Lower lobe of right lung (tissue), 2 donors: ENCODE results near the gene TMEM178A. TPM values are rescaled to one million over a fixed set of nuclear protein-coding genes. Genes with fewer than 3 reads are reported as not detected.
A peak's percentile ranks its signal among the peaks of the same experiment; 100 is the strongest.

Experiments
- ATAC-seq, 2 donors: fragments of 200-7000 bp; cut with Tn5 transposase; one replicate each; pipeline ENCODE4 v1.9.1; 2020 to 2022; ENCODE audit warnings: mild to moderate bottlenecking in 2 of 2, moderate library complexity in 2 of 2
- DNase-seq: peaks from one replicate; pipeline ENCODE4 v3.0.0-alpha.2; 2020
- H3K27ac ChIP-seq: fragments of 200-600 bp; one replicate; pipeline ENCODE4 v1.8.0; 2022
- H3K27me3 ChIP-seq: fragments of 200-600 bp; one replicate; pipeline ENCODE4 v1.8.0; 2022; ENCODE audit warnings: low read depth
- H3K36me3 ChIP-seq: fragments of 200-600 bp; one replicate; pipeline ENCODE4 v1.8.0; 2022; ENCODE audit warnings: mild to moderate bottlenecking
- H3K4me1 ChIP-seq: fragments of 200-600 bp; one replicate; pipeline ENCODE4 v1.8.0; 2022
- H3K4me3 ChIP-seq: fragments of 200-600 bp; one replicate; pipeline ENCODE4 v1.8.0; 2022; ENCODE audit warnings: mild to moderate bottlenecking
- H3K9me3 ChIP-seq: fragments of 200-600 bp; one replicate; pipeline ENCODE4 v1.8.0; 2022
- CTCF ChIP-seq: fragments of 200-600 bp; IDR thresholded peaks from one replicate; pipeline ENCODE4 v1.8.0; 2022; ENCODE audit warnings: antibody characterized with exemption, mild to moderate bottlenecking
- intact Hi-C: fragments of 100-400 bp; cut with DNase I; formaldehyde crosslinking; loops from one replicate; pipeline ENCODE4 v1.11.0; 2022
- total RNA-seq: library from RNA; stranded (reverse); fragmentation: NEBNext Ultra II Directional; extraction: Animal tissue kit (Norgen Biotek cat#: 25700); gene quantifications from one replicate; pipeline ENCODE4 v1.2.1, GENCODE V29; 2021
- donor health status: DM: no; HTN: yes; CAD: no; lungs with severe emphysema.

The TMEM178A gene
- total RNA-seq, 1 donor from 2014 or later, result 3.2 TPM

- H3K27me3 ChIP-seq, result no peaks in the 10 kb centered on the region
- intact Hi-C loops, result no loop called here
- H3K9me3 ChIP-seq, result peaks cover 11% of the 10 kb centered on the region
- ATAC-seq (peak; percentile 42 to 53), DNase-seq (no peak)
- H3K27ac ChIP-seq, result peak overlapping the region; percentile 32
- H3K4me1 ChIP-seq, result peaks cover 19% of the 10 kb centered on the region
- no peaks in the 10 kb centered on the region for H3K36me3 ChIP-seq
- TF ChIP-seq CTCF, result peak; percentile 37
- H3K4me3 ChIP-seq, result no peak overlapping the region
These were observed 31.1 kb downstream of the TMEM178A start for GRCh38 chr2:39696838-39697237.

DNA sequence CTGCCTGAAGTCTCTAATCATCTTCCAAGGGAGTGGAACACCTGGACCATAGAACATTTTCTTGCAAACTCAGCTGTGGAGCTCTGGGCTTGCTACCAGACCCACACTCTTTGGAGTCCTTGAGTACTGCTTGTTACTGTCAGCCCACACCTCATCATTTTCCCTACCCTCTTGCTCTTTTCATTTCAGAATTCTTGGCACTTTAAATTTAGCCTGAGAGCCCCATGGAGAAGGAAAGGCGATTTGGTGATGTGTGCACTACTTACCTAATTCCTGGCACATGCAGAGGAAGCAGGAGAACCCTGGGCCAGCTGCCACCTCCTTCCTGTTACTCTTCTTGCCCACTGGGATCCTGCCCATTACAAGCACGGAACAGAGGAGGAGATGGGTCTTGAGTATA is 31.7 kb downstream of the TMEM178A start:
- H3K27ac ChIP-seq, result no peak overlapping the region

DNA sequence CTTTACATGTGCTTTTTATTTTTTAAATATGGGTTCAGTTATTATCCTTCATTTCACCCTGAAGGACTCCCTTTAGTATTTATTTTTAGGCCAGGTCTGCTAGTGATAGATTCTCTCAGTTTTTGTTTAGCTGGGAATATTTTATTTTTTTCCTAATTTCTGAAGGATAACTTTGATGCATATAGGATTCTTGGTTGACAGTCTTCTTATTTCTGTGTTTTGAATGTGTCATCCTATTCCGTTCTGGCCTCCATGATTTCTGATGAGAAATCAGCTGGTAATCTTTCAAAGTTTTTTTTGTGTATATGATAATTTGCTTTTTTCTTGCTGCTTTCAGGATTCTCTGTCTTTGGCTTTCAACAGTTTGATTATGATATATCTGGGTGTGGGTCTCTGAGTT is 35.4 kb downstream of the TMEM178A start:
- TF ChIP-seq CTCF, result no peak
- H3K36me3 ChIP-seq, result no peaks in the 10 kb centered on the region
- peaks cover 17% of the 10 kb centered on the region for H3K9me3 ChIP-seq
- no peak for DNase-seq
- H3K27me3 ChIP-seq, result no peaks in the 10 kb centered on the region
- H3K27ac ChIP-seq, result no peak overlapping the region
- ATAC-seq, result no peak
- no peak overlapping the region for H3K4me3 ChIP-seq
- H3K4me1 ChIP-seq, result peaks cover 18% of the 10 kb centered on the region
- intact Hi-C loops, result no loop called here

More for the DNA sequence above, 31.7 kb downstream of the TMEM178A start:
- peaks cover 19% of the 10 kb centered on the region for H3K4me1 ChIP-seq
- no peak for TF ChIP-seq CTCF
- no peaks in the 10 kb centered on the region for H3K36me3 ChIP-seq
- peak; percentile 62 to 69 for ATAC-seq
- no peaks in the 10 kb centered on the region for H3K27me3 ChIP-seq
- intact Hi-C loops, result no loop called here
- no peak overlapping the region for H3K4me3 ChIP-seq
- H3K9me3 ChIP-seq, result peaks cover 17% of the 10 kb centered on the region
- DNase-seq, result no peak

DNA sequence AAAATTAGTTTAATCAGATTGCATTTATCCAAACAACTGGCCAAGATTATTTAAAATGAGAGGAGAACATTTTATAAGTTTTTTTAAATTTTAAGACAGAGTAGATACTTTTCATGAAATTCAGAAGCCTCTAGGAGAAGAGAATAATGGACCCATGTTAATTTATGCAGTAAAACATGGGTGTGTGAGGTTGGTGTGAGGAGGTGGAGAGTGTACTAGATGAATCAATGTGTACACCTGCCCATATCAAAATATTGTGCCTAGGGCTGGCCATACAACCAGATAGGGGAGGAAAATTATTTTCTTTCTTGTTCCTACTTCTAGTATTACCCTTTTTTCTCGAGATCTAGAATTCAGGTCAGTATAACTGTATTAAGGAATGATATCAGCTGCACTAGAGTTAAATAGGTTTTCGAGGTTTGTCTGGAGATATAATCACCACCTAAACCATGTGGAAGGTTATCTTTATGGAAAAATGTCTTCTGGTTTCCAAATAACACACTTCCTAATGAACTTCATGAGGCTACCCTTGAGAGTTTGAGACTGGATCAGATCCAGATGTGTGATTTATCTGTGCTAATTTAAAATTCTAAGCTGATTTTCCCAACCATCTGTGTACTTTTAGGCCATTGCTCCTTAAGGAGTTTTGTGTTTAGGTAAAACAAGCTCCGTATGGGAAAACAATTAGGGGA is 37.6 kb downstream of the TMEM178A start:
- no peak for TF ChIP-seq CTCF
- no peaks in the 10 kb centered on the region for H3K4me1 ChIP-seq
- no peak overlapping the region for H3K4me3 ChIP-seq
- H3K36me3 ChIP-seq, result no peaks in the 10 kb centered on the region
- H3K27ac ChIP-seq, result no peak overlapping the region
- no peak for DNase-seq
- no peaks in the 10 kb centered on the region for H3K27me3 ChIP-seq
- no peak for ATAC-seq
- peaks cover 17% of the 10 kb centered on the region for H3K9me3 ChIP-seq
- intact Hi-C loops, result no loop called here

- no peak for TF ChIP-seq CTCF
- ATAC-seq, result no peak
These were observed 38.8 kb downstream of the TMEM178A start for GRCh38 chr2:39704540-39704939.

More at GRCh38 chr2:39704540-39704939, 38.8 kb downstream of the TMEM178A start:
- Histone ChIP-seq H3K4me3 (no peak overlapping the region), H3K9me3 (peaks cover 17% of the 10 kb centered on the region), H3K27ac (no peak overlapping the region), H3K27me3 (no peaks in the 10 kb centered on the region), H3K36me3 (no peaks in the 10 kb centered on the region), H3K4me1 (no peaks in the 10 kb centered on the region)
- intact Hi-C loops, result no loop called here
- no peak for DNase-seq
